Measurements from ENCODE around the gene TLCD3B.

TLCD3B gene

DNA sequence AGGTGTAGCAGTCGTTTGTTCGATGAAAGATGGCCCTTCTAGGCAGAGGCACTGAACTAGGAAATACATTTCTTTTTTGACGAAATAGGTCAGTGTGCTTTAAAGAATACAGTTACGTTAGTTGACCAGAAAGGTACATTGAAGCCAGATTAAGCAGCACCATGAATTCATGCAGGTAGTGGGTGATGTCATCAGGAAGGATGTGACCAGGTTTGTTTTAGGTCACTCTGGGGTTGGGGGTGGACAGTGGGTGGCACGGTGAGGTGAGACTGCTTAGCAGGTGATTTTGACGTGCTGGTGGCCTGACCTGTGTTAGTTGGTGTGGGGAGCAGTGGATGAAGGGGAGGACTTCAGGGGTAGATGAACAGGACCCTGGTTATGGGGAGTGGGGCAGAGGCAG is 31.5 kb downstream of the TLCD3B start:
- DNase-seq: no peak
- no peak for TF ChIP-seq GATA1 (IDR thresholded peaks at IDR 0.05; ENCODE audit: low read depth, low read length)
- TF ChIP-seq POLR2A (IDR thresholded peaks at IDR 0.05; ENCODE audit: low read length): no peak

DNA sequence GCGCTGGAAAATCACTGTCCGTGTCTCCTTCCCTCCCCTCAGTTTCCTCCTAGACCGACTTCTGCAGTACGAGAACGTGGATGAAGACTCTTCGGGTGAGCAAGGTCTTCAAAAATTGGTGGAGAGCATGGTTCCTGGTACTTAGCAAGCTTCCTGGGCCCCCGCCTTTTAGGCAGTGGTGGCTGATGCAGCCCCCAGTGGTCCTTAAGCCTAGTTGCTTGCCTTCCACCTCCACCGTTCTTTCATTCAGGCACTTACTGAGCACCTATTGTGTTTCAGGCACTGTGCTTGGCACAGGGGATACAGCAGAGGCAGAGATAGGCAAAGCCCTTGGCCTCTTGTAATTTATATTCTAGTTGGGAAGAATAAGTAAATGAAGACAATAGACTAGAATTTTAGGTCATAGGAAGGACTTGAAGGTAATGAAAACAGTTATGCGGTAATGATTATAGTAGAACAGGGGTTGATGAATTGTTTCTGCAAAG is 34.3 kb downstream of the TLCD3B start:
- no peak for DNase-seq
- TF ChIP-seq POLR2A (IDR thresholded peaks at IDR 0.05; ENCODE audit: low read length) (no peak), GATA1 (IDR thresholded peaks at IDR 0.05; ENCODE audit: low read depth, low read length) (no peak)

DNA sequence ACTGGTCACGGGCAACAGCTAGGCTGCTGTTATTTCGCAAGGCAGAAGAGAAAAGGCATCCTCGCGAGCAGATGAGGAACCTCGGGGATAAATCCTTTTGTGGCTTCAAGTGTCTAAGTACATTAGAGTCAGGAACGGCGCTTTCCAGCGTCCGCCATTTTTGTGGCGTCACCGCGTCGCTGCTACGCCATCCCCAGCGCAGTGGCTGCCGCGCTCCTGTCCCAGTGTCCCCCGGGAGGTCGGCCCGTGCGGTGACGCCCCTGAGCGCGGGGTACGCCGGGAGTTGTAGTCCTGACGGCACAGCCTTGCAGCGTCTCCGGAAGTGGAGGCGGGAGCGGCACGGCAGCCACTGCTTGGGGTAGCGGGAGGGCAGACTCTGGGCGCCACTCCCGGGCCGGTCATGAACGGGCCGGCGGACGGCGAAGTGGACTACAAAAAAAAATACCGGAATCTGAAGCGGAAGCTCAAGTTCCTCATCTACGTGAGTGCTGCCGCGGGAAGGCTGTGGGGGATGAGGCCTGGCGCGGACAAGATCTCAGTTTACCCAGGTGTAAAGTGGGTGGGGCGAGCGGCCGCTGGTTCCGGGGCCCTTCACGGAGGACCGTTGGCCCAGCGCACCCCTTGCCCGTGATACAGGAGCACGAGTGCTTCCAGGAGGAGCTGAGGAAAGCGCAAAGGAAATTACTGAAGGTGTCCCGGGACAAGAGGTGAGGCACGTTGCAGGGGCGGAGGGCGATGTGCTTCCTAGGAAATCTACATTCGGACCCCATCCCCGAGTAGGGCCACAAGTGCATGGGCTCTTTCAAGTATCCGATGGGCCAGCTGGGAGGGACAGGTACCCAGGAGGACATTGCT is 34.9 kb downstream of the TLCD3B start, which contains the start of gene INO80E:
INO80E (plus strand) TSS at position 331 of the 855 bp plus-strand sequence; CDS start at position 401, 70 bp downstream.
- peak; percentile 98 to 99 for DNase-seq
- TF ChIP-seq POLR2A (IDR thresholded peaks at IDR 0.05; ENCODE audit: low read length) (peak; percentile 91), GATA1 (IDR thresholded peaks at IDR 0.05; ENCODE audit: low read depth, low read length) (no peak)

DNA sequence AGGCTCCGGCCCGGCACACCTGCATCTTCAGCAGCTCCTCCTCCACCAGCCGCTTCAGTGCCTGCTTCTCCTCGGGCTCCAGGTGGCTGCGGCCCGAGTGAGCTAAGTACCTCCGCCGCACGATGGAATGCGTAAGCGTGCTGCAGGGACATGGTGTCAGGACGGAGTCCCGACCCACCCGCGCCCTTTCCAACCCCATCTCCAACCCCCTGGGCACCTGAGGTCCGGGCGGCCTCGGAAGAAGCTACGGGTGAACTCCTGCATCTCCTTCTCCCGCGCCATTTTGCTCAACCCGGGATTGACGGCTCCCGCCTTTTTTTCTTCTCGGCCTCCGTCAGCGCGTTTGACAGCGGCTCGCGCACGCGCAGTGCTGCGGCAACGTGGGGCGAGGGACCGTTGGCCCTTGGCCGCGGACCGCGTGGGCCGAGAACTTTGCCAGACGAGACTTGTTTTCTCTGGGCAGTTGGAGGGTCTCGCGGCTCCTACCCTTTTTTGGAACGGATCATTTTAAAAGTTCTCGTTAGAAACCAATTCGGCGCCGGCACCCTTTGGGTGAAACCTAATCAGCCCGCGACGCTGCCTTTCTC is 35.7 kb downstream of the TLCD3B start, which contains the start of gene HIRIP3:
HIRIP3 (minus strand) TSS at position 294 of the 587 bp plus-strand sequence; CDS start at position 282, 12 bp downstream.
- DNase-seq: peak; percentile 92 to 93

DNA sequence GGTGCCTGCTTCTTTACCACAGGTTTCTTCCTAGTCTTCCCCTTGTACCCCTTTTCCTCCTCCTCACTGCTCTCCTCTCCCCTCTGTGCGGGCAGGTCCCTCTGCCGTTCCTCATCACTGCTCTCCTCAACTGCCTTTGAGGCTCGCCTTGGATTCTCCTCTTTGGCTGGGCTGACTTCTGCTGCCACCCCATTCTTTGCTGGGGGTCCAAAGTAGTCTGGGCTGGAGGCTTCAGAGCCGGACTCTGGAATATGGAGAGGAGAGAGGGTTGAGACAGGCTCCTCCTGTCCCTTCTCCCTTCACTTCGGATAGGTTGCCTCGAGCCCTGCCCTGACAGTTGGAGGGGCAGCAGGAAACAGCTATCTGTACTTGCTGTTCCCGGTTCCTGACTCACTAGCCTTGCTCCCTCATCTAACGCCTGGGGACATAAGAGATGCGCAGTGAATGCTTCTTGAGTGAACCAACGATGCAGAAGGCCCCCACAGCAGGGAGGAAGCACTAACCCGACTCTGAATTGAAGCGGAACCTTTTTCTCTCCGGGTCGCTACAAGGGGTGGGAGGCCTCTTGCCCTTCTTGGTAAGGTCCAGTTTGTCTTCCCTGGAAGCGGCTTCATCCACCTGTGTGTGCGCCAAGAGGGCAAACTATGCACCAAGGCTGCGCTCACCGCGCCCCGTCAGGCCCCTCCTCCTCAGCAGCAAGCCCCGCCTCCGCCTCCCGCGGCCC is 36.3 kb downstream of the TLCD3B start:
- DNase-seq: no peak
- no peak for TF ChIP-seq GATA1 (IDR thresholded peaks at IDR 0.05; ENCODE audit: low read depth, low read length)
- TF ChIP-seq POLR2A (IDR thresholded peaks at IDR 0.05; ENCODE audit: low read length): no peak

More for the DNA sequence above, 35.7 kb downstream of the TLCD3B start, which contains the start of gene HIRIP3:
- TF ChIP-seq GATA1 (IDR thresholded peaks at IDR 0.05; ENCODE audit: low read depth, low read length) (no peak), POLR2A (IDR thresholded peaks at IDR 0.05; ENCODE audit: low read length) (no peak)

DNA sequence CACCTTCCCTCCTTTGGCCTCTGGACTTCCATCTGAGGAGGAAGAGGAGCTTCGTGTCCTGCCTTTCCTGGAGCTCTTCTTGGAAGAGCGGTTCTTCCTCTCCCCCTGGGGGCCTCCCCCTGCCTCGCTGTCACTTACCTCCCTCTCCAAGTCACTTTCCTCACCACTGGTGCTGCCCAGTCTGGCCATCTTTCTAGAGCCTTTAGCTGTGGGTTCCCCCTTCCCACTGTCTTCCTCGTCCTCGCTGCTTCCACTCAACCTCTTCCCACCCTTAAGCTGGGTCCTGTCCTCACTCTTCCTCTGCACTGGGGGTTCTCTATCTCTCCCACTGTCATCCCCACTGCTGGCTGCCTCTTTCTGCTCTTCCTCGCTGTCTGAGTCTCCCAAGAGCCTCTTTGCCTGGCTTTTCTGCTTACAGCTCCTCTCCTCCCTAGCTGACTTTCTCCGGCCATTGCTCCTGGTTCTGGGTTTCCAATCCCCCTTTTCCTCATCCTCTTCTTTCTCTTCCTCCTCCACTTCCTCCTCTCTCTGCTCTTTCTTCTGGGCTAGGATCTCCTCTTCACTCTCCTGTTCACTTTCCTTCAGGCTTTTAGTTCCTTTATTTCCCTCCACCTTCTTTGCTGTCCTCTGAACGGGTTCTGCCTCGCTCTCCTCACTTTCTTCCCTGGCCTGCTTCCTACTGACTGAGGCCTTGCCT is 37.0 kb downstream of the TLCD3B start:
- no peak for DNase-seq
- TF ChIP-seq POLR2A (IDR thresholded peaks at IDR 0.05; ENCODE audit: low read length): no peak
- TF ChIP-seq GATA1 (IDR thresholded peaks at IDR 0.05; ENCODE audit: low read depth, low read length): no peak

DNA sequence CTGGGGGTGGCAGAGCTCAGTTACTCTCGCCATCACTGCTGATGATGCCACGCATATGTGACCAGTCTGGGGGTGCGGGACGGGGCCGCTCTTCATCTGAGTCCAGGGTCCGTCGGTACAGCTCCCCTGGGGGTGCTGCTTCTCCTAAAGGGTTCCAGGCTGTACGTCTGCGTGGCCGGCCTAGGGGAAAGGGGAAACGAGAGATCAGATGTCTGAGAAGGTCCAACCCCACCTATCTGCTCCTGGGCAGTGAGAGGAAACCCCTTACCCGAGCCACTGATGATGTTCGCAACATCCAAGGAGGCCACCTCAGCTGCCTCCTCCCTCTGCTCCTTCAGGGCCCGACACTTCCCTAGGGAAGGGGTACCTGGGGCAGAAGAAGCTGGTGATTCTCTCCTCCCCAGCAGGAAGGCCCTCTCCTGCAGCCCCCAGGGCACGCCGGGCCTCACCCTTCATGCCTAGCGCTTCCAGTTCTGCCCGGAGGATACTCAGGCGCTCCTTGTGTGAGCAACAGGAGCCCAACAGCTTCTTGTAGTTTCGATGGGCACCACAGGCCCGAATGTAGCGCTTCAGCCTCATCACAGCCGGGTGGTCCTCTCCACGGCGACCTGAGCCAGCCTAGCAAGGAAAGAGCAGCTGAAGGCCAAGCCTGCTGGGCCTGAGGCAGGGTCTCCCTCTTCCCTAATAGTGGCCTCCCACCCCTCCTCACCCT is 37.7 kb downstream of the TLCD3B start:
- no peak for DNase-seq
- no peak for TF ChIP-seq GATA1 (IDR thresholded peaks at IDR 0.05; ENCODE audit: low read depth, low read length)
- no peak for TF ChIP-seq POLR2A (IDR thresholded peaks at IDR 0.05; ENCODE audit: low read length)

DNA sequence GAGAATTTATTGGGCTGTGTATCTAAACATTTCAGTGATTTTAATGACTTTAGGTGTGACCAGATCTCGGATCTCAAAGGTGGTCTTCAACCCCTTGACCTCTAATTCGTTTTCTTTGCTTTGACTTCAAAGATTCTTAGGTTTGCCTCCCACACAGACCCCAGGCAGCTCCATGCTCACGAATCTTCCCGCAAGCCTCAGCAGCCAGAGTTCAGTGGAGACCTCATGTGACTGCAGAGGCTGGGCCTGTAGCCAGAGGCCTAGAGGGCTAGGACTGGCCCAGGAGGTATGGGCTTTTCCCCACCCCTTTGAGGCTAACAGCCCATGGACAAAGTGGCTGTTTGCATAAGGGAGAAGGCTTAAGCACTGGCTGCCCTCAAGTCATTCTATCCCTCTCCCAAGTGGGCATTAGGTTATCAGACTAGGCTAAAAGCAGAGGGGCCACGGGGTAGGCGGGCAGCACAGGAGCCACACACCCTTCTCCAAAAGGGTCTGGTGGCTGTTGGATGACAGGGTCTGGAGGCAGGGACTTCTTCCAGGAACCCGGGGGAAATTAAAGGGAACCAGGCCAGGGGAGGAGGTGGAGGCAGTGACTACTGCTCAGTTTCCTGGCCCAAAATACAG is 38.6 kb downstream of the TLCD3B start:
- TF ChIP-seq GATA1 (IDR thresholded peaks at IDR 0.05; ENCODE audit: low read depth, low read length) (no peak), POLR2A (IDR thresholded peaks at IDR 0.05; ENCODE audit: low read length) (no peak)
- DNase-seq: no peak

DNA sequence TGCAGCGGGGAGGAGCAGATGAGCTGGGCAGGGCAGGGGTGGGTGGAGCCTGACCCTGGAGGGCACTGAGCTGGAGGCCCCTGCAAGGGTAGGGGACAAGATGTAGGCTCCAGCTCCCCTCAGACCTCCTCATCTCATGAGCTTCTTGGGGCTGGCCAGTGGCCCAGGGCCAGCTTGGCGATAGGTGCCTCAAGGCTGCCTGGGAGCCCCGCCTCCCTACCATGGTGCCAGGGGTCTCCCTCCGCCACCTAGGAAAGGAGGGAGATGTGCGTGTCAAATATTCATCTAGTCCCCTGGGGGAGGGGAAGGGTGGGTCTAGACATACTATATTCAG is 39.5 kb downstream of the TLCD3B start:
- no peak for DNase-seq
- TF ChIP-seq POLR2A (IDR thresholded peaks at IDR 0.05; ENCODE audit: low read length): no peak
- TF ChIP-seq GATA1 (IDR thresholded peaks at IDR 0.05; ENCODE audit: low read depth, low read length): no peak

DNA sequence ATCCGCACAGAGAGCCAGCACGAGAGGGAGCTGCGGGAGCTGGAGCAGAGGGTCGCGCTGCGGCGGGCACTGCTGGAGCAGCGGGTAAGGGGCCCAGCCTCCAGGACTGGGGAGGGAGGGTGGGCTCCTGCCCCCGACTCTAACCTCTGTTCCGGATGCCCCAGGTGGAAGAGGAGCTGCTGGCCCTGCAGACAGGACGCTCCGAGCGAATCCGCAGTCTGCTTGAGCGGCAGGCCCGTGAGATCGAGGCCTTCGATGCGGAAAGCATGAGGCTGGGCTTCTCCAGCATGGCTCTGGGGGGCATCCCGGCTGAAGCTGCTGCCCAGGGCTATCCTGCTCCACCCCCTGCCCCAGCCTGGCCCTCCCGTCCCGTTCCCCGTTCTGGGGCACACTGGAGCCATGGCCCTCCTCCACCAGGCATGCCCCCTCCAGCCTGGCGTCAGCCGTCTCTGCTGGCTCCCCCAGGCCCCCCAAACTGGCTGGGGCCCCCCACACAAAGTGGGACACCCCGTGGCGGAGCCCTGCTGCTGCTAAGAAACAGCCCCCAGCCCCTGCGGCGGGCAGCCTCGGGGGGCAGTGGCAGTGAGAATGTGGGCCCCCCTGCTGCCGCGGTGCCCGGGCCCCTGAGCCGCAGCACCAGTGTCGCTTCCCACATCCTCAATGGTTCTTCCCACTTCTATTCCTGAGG is 40.0 kb downstream of the TLCD3B start:
- TF ChIP-seq POLR2A (IDR thresholded peaks at IDR 0.05; ENCODE audit: low read length) (no peak), GATA1 (IDR thresholded peaks at IDR 0.05; ENCODE audit: low read depth, low read length) (no peak)
- DNase-seq: no peak

DNA sequence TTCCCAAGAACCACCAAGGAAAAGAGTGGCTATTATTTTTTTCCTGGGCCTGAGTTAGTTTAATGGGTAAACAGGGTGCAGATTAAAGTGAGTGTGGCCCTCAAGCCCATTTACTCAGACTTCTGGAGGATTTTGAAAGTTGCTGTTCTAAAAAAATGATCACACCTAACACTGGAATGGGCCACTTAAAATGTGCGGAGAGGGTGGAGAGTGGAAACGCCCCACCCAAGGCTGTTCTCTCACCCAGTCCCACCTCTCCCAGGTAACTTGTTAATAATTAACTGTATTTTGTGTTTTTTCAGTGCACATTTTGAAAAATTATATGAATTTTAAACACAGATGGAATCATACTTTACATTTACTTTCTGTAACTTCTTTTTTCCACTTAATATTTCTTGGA is 41.0 kb downstream of the TLCD3B start:
- no peak for TF ChIP-seq POLR2A (IDR thresholded peaks at IDR 0.05; ENCODE audit: low read length)
- no peak for TF ChIP-seq GATA1 (IDR thresholded peaks at IDR 0.05; ENCODE audit: low read depth, low read length)
- no peak for DNase-seq

Measured in erythroblast (primary cell).